HG03521 (cell line): ENCODE data around the gene PABPC5.

Source experiments
- ATAC-seq: cut with Tn5 transposase; IDR thresholded peaks from one replicate; pipeline ENCODE4 v1.9.1; 2021; ENCODE audit warnings: mild to moderate bottlenecking, moderate library complexity; ENCODE audit not compliant: unreplicated experiment

Gene PABPC5

GRCh38 chrX:91434351-91435168 lies at the start of gene PABPC5:
TSS of gene PABPC5 (plus strand) at chrX:91434839. CDS start at chrX:91435578, 739 bp downstream.
- no peak for ATAC-seq

- no peak for ATAC-seq
Measured at GRCh38 chrX:91389026-91389425, 45.6 kb upstream of the PABPC5 start.

- no peak for ATAC-seq
Measured at GRCh38 chrX:91414713-91415112, 19.9 kb upstream of the PABPC5 start.

GRCh38 chrX:91435395-91435794 lies 756 bp downstream of the PABPC5 start:
- no peak for ATAC-seq
